DND-41 (cell line): ENCODE results near the gene HIPK1.

ENCODE experiments used
- ATAC-seq: fragments of 200-7000 bp; cut with Tn5 transposase; 3 replicates; pipeline ENCODE4 v1.9.1; 2021; ENCODE audit warnings: low read depth; ENCODE audit not compliant: insufficient read depth
- DNase-seq: peaks from one replicate; pipeline ENCODE4 v3.0.0-alpha.2; 2020
- H2AFZ ChIP-seq: 2 replicates; pipeline ENCODE4 v1.6.0; 2012; ENCODE audit warnings: low read depth, low read length
- H3K27ac ChIP-seq: 2 replicates; pipeline ENCODE4 v1.5.1; 2012; ENCODE audit warnings: low read length, inconsistent platforms
- H3K27me3 ChIP-seq: fragments of 200-600 bp; sonication (generic); 2 replicates; pipeline ENCODE4 v1.6.0; 2012; ENCODE audit warnings: low read length, mild to moderate bottlenecking, inconsistent platforms; ENCODE audit not compliant: insufficient read depth, poor library complexity
- H3K36me3 ChIP-seq: 2 replicates; pipeline ENCODE4 v1.5.1; 2012; ENCODE audit warnings: low read length, inconsistent platforms; ENCODE audit not compliant: insufficient read depth
- H3K4me1 ChIP-seq: 2 replicates; pipeline ENCODE4 v1.5.1; 2012; ENCODE audit warnings: mild to moderate bottlenecking, low read length; ENCODE audit not compliant: insufficient read depth
- H3K4me2 ChIP-seq: 2 replicates; pipeline ENCODE4 v1.6.0; 2012; ENCODE audit warnings: mild to moderate bottlenecking, moderate library complexity, low read length, inconsistent platforms; ENCODE audit not compliant: insufficient read depth
- H3K4me3 ChIP-seq, 2 experiments: fragments of 200-600 bp in 1 of 2; shearing (Covaris generic) in 1 of 2; 2 replicates each; pipeline ENCODE4 v1.5.1; 2012 to 2016; ENCODE audit warnings: inconsistent platforms in 2 of 2, low read length in 2 of 2, mild to moderate bottlenecking in 2 of 2, low read depth in 1 of 2, moderate library complexity in 1 of 2
- H3K79me2 ChIP-seq: 2 replicates; pipeline ENCODE4 v1.6.0; 2012; ENCODE audit warnings: low read length, inconsistent platforms; ENCODE audit not compliant: insufficient read depth
- H3K9ac ChIP-seq: 2 replicates; pipeline ENCODE4 v1.6.0; 2012; ENCODE audit warnings: low read depth, mild to moderate bottlenecking, inconsistent platforms, low read length, moderate library complexity
- H3K9me3 ChIP-seq: 2 replicates; pipeline ENCODE4 v1.5.1; 2012; ENCODE audit warnings: low read length, moderate library complexity, mild to moderate bottlenecking, inconsistent platforms; ENCODE audit not compliant: insufficient read depth, severe bottlenecking
- H4K20me1 ChIP-seq: 2 replicates; pipeline ENCODE4 v1.6.0; 2012; ENCODE audit warnings: low read length; ENCODE audit not compliant: insufficient read depth
- EZH2 ChIP-seq: IDR thresholded peaks from 3 replicates; pipeline ENCODE4 v1.6.1; 2012; ENCODE audit warnings: borderline replicate concordance, low read depth, mild to moderate bottlenecking, moderate library complexity, low read length, inconsistent platforms; ENCODE audit not compliant: severe bottlenecking
- TF ChIP-seq, protein P1 (sequence below): IDR thresholded peaks from 2 replicates; pipeline ENCODE4 v1.5.1; 2012; ENCODE audit warnings: borderline replicate concordance, low read length, moderate library complexity, mild to moderate bottlenecking; ENCODE audit not compliant: poor library complexity, severe bottlenecking; ENCODE audit errors: extremely low read depth

The HIPK1 gene

DNA sequence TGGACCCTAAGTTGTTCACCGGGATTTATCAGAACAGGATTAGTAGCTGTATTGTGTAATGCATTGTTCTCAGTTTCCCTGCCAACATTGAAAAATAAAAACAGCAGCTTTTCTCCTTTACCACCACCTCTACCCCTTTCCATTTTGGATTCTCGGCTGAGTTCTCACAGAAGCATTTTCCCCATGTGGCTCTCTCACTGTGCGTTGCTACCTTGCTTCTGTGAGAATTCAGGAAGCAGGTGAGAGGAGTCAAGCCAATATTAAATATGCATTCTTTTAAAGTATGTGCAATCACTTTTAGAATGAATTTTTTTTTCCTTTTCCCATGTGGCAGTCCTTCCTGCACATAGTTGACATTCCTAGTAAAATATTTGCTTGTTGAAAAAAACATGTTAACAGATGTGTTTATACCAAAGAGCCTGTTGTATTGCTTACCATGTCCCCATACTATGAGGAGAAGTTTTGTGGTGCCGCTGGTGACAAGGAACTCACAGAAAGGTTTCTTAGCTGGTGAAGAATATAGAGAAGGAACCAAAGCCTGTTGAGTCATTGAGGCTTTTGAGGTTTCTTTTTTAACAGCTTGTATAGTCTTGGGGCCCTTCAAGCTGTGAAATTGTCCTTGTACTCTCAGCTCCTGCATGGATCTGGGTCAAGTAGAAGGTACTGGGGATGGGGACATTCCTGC lies 46.2 kb downstream of the HIPK1 start:
- ATAC-seq, result peak; percentile 39; the same call in 2 of the 3 replicates
- H3K27me3 ChIP-seq, result no peaks in the 10 kb centered on the region
- H3K9ac ChIP-seq, result no peak overlapping the region
- DNase-seq, result no peak
- H4K20me1 ChIP-seq, result no peaks in the 10 kb centered on the region
- no peaks in the 10 kb centered on the region for H3K79me2 ChIP-seq
- no peaks in the 10 kb centered on the region for H3K9me3 ChIP-seq
- H3K36me3 ChIP-seq, result peaks cover 50% of the 10 kb centered on the region
- H2AFZ ChIP-seq, result no peak overlapping the region
- H3K4me3 ChIP-seq, result no peak overlapping the region
- no peaks in the 10 kb centered on the region for H3K4me1 ChIP-seq
- no peak overlapping the region for H3K27ac ChIP-seq
- H3K4me2 ChIP-seq, result no peak overlapping the region
- no peak for TF ChIP-seq EZH2
- TF ChIP-seq, protein P1, sequence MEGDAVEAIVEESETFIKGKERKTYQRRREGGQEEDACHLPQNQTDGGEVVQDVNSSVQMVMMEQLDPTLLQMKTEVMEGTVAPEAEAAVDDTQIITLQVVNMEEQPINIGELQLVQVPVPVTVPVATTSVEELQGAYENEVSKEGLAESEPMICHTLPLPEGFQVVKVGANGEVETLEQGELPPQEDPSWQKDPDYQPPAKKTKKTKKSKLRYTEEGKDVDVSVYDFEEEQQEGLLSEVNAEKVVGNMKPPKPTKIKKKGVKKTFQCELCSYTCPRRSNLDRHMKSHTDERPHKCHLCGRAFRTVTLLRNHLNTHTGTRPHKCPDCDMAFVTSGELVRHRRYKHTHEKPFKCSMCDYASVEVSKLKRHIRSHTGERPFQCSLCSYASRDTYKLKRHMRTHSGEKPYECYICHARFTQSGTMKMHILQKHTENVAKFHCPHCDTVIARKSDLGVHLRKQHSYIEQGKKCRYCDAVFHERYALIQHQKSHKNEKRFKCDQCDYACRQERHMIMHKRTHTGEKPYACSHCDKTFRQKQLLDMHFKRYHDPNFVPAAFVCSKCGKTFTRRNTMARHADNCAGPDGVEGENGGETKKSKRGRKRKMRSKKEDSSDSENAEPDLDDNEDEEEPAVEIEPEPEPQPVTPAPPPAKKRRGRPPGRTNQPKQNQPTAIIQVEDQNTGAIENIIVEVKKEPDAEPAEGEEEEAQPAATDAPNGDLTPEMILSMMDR, result no peak

DNA sequence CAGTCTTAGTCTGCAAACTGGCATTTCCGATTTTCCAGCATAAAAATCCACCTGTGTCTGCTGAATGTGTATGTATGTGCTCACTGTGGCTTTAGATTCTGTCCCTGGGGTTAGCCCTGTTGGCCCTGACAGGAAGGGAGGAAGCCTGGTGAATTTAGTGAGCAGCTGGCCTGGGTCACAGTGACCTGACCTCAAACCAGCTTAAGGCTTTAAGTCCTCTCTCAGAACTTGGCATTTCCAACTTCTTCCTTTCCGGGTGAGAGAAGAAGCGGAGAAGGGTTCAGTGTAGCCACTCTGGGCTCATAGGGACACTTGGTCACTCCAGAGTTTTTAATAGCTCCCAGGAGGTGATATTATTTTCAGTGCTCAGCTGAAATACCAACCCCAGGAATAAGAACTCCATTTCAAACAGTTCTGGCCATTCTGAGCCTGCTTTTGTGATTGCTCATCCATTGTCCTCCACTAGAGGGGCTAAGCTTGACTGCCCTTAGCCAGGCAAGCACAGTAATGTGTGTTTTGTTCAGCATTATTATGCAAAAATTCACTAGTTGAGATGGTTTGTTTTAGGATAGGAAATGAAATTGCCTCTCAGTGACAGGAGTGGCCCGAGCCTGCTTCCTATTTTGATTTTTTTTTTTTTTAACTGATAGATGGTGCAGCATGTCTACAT lies 47.6 kb downstream of the HIPK1 start:
- Histone ChIP-seq H3K4me2 (no peak overlapping the region), H3K4me3 (no peak overlapping the region), H3K4me1 (no peaks in the 10 kb centered on the region), H3K27me3 (no peaks in the 10 kb centered on the region), H3K36me3 (peaks cover 37% of the 10 kb centered on the region), H4K20me1 (no peaks in the 10 kb centered on the region), H3K9me3 (no peaks in the 10 kb centered on the region), H3K9ac (no peak overlapping the region), H3K79me2 (no peaks in the 10 kb centered on the region), H2AFZ (no peak overlapping the region), H3K27ac (no peak overlapping the region)
- TF ChIP-seq EZH2, result no peak
- TF ChIP-seq, protein P1, result peak; percentile 45
- ATAC-seq, result peak; percentile 39; the same call in 1 of the 3 replicates
- DNase-seq, result no peak

DNA sequence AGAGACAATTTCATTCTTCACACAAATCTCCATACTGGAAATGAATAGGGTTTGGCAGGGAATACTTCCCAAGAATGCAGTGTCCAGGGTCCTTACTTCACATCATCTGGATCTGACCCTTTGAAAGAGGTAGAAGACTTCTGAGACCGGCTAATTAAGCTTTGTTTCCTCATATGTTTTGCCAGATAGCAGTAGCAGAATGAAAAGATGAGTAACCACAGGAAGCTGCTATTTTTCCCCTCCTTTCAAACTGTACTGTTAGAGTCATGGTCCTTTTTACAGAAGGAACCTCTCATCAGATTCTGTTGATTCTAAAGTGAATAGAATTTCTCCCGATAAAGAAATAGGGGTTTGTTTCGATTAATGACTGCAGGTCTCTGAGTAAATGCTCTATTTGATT lies 48.8 kb downstream of the HIPK1 start:
- DNase-seq (no peak), ATAC-seq (no peak)
- no peak overlapping the region for H3K4me2 ChIP-seq
- H3K79me2 ChIP-seq, result no peaks in the 10 kb centered on the region
- H3K9me3 ChIP-seq, result no peaks in the 10 kb centered on the region
- H3K4me3 ChIP-seq, result no peak overlapping the region
- H3K27me3 ChIP-seq, result no peaks in the 10 kb centered on the region
- H3K9ac ChIP-seq, result no peak overlapping the region
- no peak overlapping the region for H2AFZ ChIP-seq
- TF ChIP-seq, protein P1, result no peak
- no peak for TF ChIP-seq EZH2
- H3K36me3 ChIP-seq, result peaks cover 25% of the 10 kb centered on the region
- H3K27ac ChIP-seq, result no peak overlapping the region
- no peaks in the 10 kb centered on the region for H4K20me1 ChIP-seq
- no peaks in the 10 kb centered on the region for H3K4me1 ChIP-seq
